GM10266 (cell line): ENCODE data around the gene RTN4R.

Experiments used
- DNase-seq: peaks from one replicate; pipeline ENCODE4 v3.0.0; 2012; ENCODE audit errors: extremely low spot score
- CTCF ChIP-seq: IDR thresholded peaks from 2 replicates; pipeline ENCODE4 v1.5.1; 2012; ENCODE audit warnings: mild to moderate bottlenecking, low read depth; ENCODE audit not compliant: control insufficient read depth, insufficient read depth; ENCODE audit errors: missing control alignments

Gene RTN4R

GRCh38 chr22:20253161-20253560 lies 15.0 kb downstream of the RTN4R start:
- no peak for TF ChIP-seq CTCF
- no peak for DNase-seq

- no peak for TF ChIP-seq CTCF
- DNase-seq = no peak
These were observed 16.1 kb downstream of the RTN4R start for GRCh38 chr22:20251981-20252380.

- no peak for TF ChIP-seq CTCF
- DNase-seq = no peak
These were observed 16.6 kb downstream of the RTN4R start for GRCh38 chr22:20251491-20251890.

- TF ChIP-seq CTCF = no peak
- no peak for DNase-seq
These were observed 18.2 kb downstream of the RTN4R start for GRCh38 chr22:20249797-20250354.

- DNase-seq = no peak
- TF ChIP-seq CTCF = no peak
These were observed 19.6 kb downstream of the RTN4R start for GRCh38 chr22:20248461-20248978.

GRCh38 chr22:20247608-20248171 lies 20.4 kb downstream of the RTN4R start:
- no peak for TF ChIP-seq CTCF
- no peak for DNase-seq

GRCh38 chr22:20247010-20247505 lies 21.1 kb downstream of the RTN4R start:
- DNase-seq = peak; percentile 88
- peak; percentile 2 for TF ChIP-seq CTCF
